IMR-90 (cell line): ENCODE measurements around the gene ERBB4. TPM values are rescaled to one million over a fixed set of nuclear protein-coding genes. Genes with fewer than 3 reads are reported as not detected.

ENCODE experiments used
- ATAC-seq: fragments of 200-7000 bp; cut with Tn5 transposase; 2 replicates; pipeline ENCODE4 v1.9.1; 2020; ENCODE audit warnings: low read depth, mild to moderate bottlenecking, moderate library complexity
- BruUV-seq: library from RNA; stranded (reverse); fragments of 400-500 nt; replicated peaks from 2 replicates; lab custom pipeline; 2021; lab: Mats Ljungman, UMichigan
- CTCF ChIA-PET: fragments of 300-600 bp; formaldehyde crosslinking; extraction: SDS; loops from one replicate; lab custom pipeline; 2021; ENCODE audit warnings: antibody characterized with exemption; lab: Yijun Ruan, JAX
- POLR2A ChIA-PET: fragments of 300-600 bp; sonication (Branson Sonifier 250); formaldehyde crosslinking; loops from one replicate; lab custom pipeline; 2022; ENCODE audit warnings: antibody characterized with exemption; ENCODE audit not compliant: unreplicated experiment; lab: Charles Lee
- DNase-seq: peaks from one replicate; pipeline ENCODE4 v3.0.0; 2013
- H2AFZ ChIP-seq: replicated peaks from 2 replicates; pipeline ENCODE3; 2013; ENCODE audit warnings: low read length, mild to moderate bottlenecking; ENCODE audit not compliant: poor library complexity
- H2AK5ac ChIP-seq: 2 replicates; pipeline ENCODE4 v1.6.1; 2013; ENCODE audit warnings: low read depth, low read length, inconsistent platforms
- H2AK9ac ChIP-seq: replicated peaks from 2 replicates; pipeline ENCODE3; 2013; ENCODE audit warnings: mild to moderate bottlenecking, low read depth, low read length, moderate library complexity; ENCODE audit not compliant: poor library complexity
- H2BK120ac ChIP-seq: 2 replicates; pipeline ENCODE4 v1.6.1; 2013; ENCODE audit warnings: low read depth, low read length, inconsistent platforms
- H2BK15ac ChIP-seq: 3 replicates; pipeline ENCODE4 v1.6.1; 2013; ENCODE audit warnings: low read depth, low read length, inconsistent platforms
- H2BK20ac ChIP-seq: 2 replicates; pipeline ENCODE4 v1.6.1; 2013; ENCODE audit warnings: low read depth, mild to moderate bottlenecking, inconsistent platforms, low read length, moderate library complexity
- H2BK5ac ChIP-seq: 2 replicates; pipeline ENCODE4 v1.6.1; 2013; ENCODE audit warnings: mild to moderate bottlenecking, low read depth, low read length, inconsistent platforms; ENCODE audit not compliant: poor library complexity, severe bottlenecking
- H3K14ac ChIP-seq: replicated peaks from 2 replicates; pipeline ENCODE4 v1.6.1; 2013; ENCODE audit warnings: low read depth, low read length, inconsistent platforms
- H3K18ac ChIP-seq: 2 replicates; pipeline ENCODE4 v1.6.1; 2013; ENCODE audit warnings: low read depth, low read length, control low read depth
- H3K23ac ChIP-seq: 2 replicates; pipeline ENCODE4 v1.6.1; 2013; ENCODE audit warnings: low read depth, low read length, inconsistent platforms
- H3K27ac ChIP-seq: 2 replicates; pipeline ENCODE4 v1.5.1; 2013; ENCODE audit warnings: mild to moderate bottlenecking, control low read depth, low read length; ENCODE audit not compliant: insufficient read depth
- H3K27me3 ChIP-seq: 2 replicates; pipeline ENCODE4 v1.6.1; 2013; ENCODE audit warnings: low read length; ENCODE audit not compliant: control insufficient read depth, insufficient read depth
- H3K36me3 ChIP-seq: 2 replicates; pipeline ENCODE4 v1.6.1; 2013; ENCODE audit warnings: low read length, mixed read lengths; ENCODE audit not compliant: control insufficient read depth, insufficient read depth
- H3K4ac ChIP-seq: 2 replicates; pipeline ENCODE4 v1.6.1; 2013; ENCODE audit warnings: low read depth, low read length, inconsistent platforms
- H3K4me1 ChIP-seq: 2 replicates; pipeline ENCODE4 v1.6.1; 2013; ENCODE audit warnings: low read length, mixed read lengths; ENCODE audit not compliant: control insufficient read depth, insufficient read depth
- H3K4me2 ChIP-seq: 2 replicates; pipeline ENCODE4 v1.6.1; 2013; ENCODE audit warnings: low read depth, mild to moderate bottlenecking, control low read depth, low read length, moderate library complexity
- H3K4me3 ChIP-seq: 2 replicates; pipeline ENCODE4 v1.5.1; 2013; ENCODE audit warnings: low read depth, mild to moderate bottlenecking, control low read depth, low read length, moderate library complexity; ENCODE audit not compliant: insufficient read depth
- H3K56ac ChIP-seq: 2 replicates; pipeline ENCODE4 v1.6.1; 2013; ENCODE audit warnings: low read length, inconsistent platforms; ENCODE audit not compliant: insufficient read depth; ENCODE audit errors: extremely low read depth
- H3K79me1 ChIP-seq, 2 experiments: 2 replicates each; pipeline ENCODE4 v1.6.1; 2013; ENCODE audit warnings: low read length in 2 of 2, inconsistent platforms in 1 of 2, low read depth in 1 of 2
- H3K9ac ChIP-seq: 2 replicates; pipeline ENCODE4 v1.6.1; 2013; ENCODE audit warnings: low read depth, low read length, control low read depth
- H3K9me1 ChIP-seq: 2 replicates; pipeline ENCODE4 v1.6.1; 2013; ENCODE audit warnings: low read length, inconsistent platforms; ENCODE audit not compliant: insufficient read depth
- H3K9me3 ChIP-seq: 2 replicates; pipeline ENCODE4 v1.6.1; 2013; ENCODE audit warnings: low read length; ENCODE audit not compliant: control insufficient read depth, insufficient read depth
- H4K20me1 ChIP-seq: 2 replicates; pipeline ENCODE4 v1.6.1; 2013; ENCODE audit warnings: low read length, inconsistent platforms; ENCODE audit not compliant: insufficient read depth
- H4K5ac ChIP-seq: 2 replicates; pipeline ENCODE4 v1.6.1; 2013; ENCODE audit warnings: mild to moderate bottlenecking, low read depth, low read length, control low read depth
- H4K8ac ChIP-seq, 2 experiments: 2 replicates each; pipeline ENCODE4 v1.6.1; 2013; ENCODE audit warnings: low read depth in 2 of 2, low read length in 2 of 2, control low read depth in 1 of 2, inconsistent platforms in 1 of 2
- H4K91ac ChIP-seq: 2 replicates; pipeline ENCODE4 v1.6.1; 2013; ENCODE audit warnings: low read depth, low read length, inconsistent platforms; ENCODE audit not compliant: insufficient read depth
- BHLHE40 ChIP-seq: fragments of 150-350 bp; IDR thresholded peaks from 2 replicates; pipeline ENCODE4 v1.6.1; 2016; ENCODE audit warnings: mild to moderate bottlenecking, low read depth, low read length
- CEBPB ChIP-seq: IDR thresholded peaks from 2 replicates; pipeline ENCODE4 v1.6.1; 2012; ENCODE audit warnings: low read depth, low read length, improper control_type of control experiment
- CHD1 ChIP-seq: IDR thresholded peaks from 2 replicates; pipeline ENCODE4 v1.6.1; 2012; ENCODE audit warnings: low read depth, low read length, improper control_type of control experiment
- CTCF ChIP-seq: conservative IDR thresholded peaks from 2 replicates; pipeline ENCODE4 v1.5.1; 2012; ENCODE audit warnings: mild to moderate bottlenecking, low read depth, low read length, improper control_type of control experiment
- ELK1 ChIP-seq: fragments of 150-350 bp; IDR thresholded peaks from 2 replicates; pipeline ENCODE4 v1.6.1; 2016; ENCODE audit warnings: low read depth, mild to moderate bottlenecking, low read length, moderate library complexity, borderline replicate concordance
- MAFK ChIP-seq: IDR thresholded peaks from 2 replicates; pipeline ENCODE4 v1.6.1; 2012; ENCODE audit warnings: low read depth, low read length, improper control_type of control experiment
- MAZ ChIP-seq: IDR thresholded peaks from 2 replicates; pipeline ENCODE4 v1.6.1; 2012; ENCODE audit warnings: low read depth, mild to moderate bottlenecking, low read length, improper control_type of control experiment, moderate library complexity, borderline replicate concordance
- MXI1 ChIP-seq: IDR thresholded peaks from 2 replicates; pipeline ENCODE4 v1.6.1; 2012; ENCODE audit warnings: low read depth, mild to moderate bottlenecking, low read length, moderate library complexity, borderline replicate concordance
- NFE2L2 ChIP-seq: fragments of 150-350 bp; IDR thresholded peaks from 2 replicates; pipeline ENCODE4 v1.6.1; 2016; ENCODE audit warnings: low read depth, mild to moderate bottlenecking, low read length
- POLR2A ChIP-seq: IDR thresholded peaks from 2 replicates; pipeline ENCODE4 v1.6.1; 2012; ENCODE audit warnings: mild to moderate bottlenecking, low read depth, low read length
- RAD21 ChIP-seq: IDR thresholded peaks from 2 replicates; pipeline ENCODE4 v1.6.1; 2012; ENCODE audit warnings: low read length, improper control_type of control experiment
- RCOR1 ChIP-seq: IDR thresholded peaks from 2 replicates; pipeline ENCODE4 v1.6.1; 2012; ENCODE audit warnings: mild to moderate bottlenecking, low read length, improper control_type of control experiment; ENCODE audit not compliant: insufficient replicate concordance
- RFX5 ChIP-seq: IDR thresholded peaks from 2 replicates; pipeline ENCODE4 v1.8.0; 2012; ENCODE audit warnings: low read depth, mild to moderate bottlenecking, low read length, moderate library complexity
- SMC3 ChIP-seq: fragments of 150-350 bp; IDR thresholded peaks from 2 replicates; pipeline ENCODE4 v1.6.1; 2016; ENCODE audit warnings: low read depth, mild to moderate bottlenecking, antibody characterized with exemption, low read length, moderate library complexity
- USF2 ChIP-seq: fragments of 150-350 bp; IDR thresholded peaks from 2 replicates; pipeline ENCODE4 v1.6.1; 2017; ENCODE audit warnings: mild to moderate bottlenecking, antibody characterized with exemption, low read length, low read depth
- WGBS, 2 experiments: methylation state at CpG; one replicate each; pipeline versions ENCODE4 v1.1.5 to v1.1.7; 2013; ENCODE audit warnings: missing lambda C conversion rate in 2 of 2; ENCODE audit not compliant: insufficient read length in 1 of 2; ENCODE audit errors: extremely low coverage in 2 of 2; 5-methylcytosine and 5-hydroxymethylcytosine counted together
- dilution Hi-C: fragments of 300-500 bp; cut with HindIII; formaldehyde crosslinking; loops from one replicate; pipeline ENCODE4 v1.14.3; 2018; ENCODE audit warnings: low sequenced_read_pairs; ENCODE audit not compliant: unreplicated experiment
- in situ Hi-C: fragments of 300-500 bp; cut with MboI; formaldehyde crosslinking; loops from 3 replicates; pipeline ENCODE4 v1.14.3; 2019; ENCODE audit warnings: low sequenced_read_pairs, inconsistent platforms, mixed read lengths
- intact Hi-C: fragments of 100-400 bp; cut with micrococcal nuclease; formaldehyde crosslinking; loops from 2 replicates; pipeline ENCODE4 v1.10.0; 2022
- polyA plus RNA-seq, 3 experiments: library from polyadenylated mRNA; depleted of rRNA; stranded (reverse); fragments of >200 nt; gene quantifications; 2 replicates each; pipeline ENCODE4 v1.2.3, GENCODE V29; 2012; ENCODE audit warnings: low replicate concordance in 1 of 3
- total RNA-seq: library from RNA; depleted of rRNA; stranded (reverse); fragments of >200 nt; gene quantifications from 2 replicates; pipeline ENCODE4 v1.2.3, GENCODE V29; 2012

Gene ERBB4
- total and polyA plus RNA-seq, 2 of the 4 experiments (the other 2 are of a cell fraction), result not detected

- H3K27me3 ChIP-seq, result no peaks in the 10 kb centered on the region
- H3K4me2 ChIP-seq, result no peak overlapping the region
- H2AK5ac ChIP-seq, result no peak overlapping the region
- H3K79me1 ChIP-seq, result no peaks in the 10 kb centered on the region
- H3K9me1 ChIP-seq, result no peaks in the 10 kb centered on the region
- H4K91ac ChIP-seq, result no peak overlapping the region
- intact Hi-C loops (no loop called here), in situ Hi-C loops (no loop called here), dilution Hi-C loops (no loop called here)
- H3K18ac ChIP-seq, result no peak overlapping the region
- no peak overlapping the region for H3K27ac ChIP-seq
- no peaks in the 10 kb centered on the region for H3K36me3 ChIP-seq
- ATAC-seq, result no peak
- no peak overlapping the region for H3K14ac ChIP-seq
- no peak overlapping the region for H3K56ac ChIP-seq
- no CpG with 5 or more reads among the region's 3 CpGs for WGBS, 2 experiments
- H3K9me3 ChIP-seq, result no peaks in the 10 kb centered on the region
- no peak overlapping the region for H2BK15ac ChIP-seq
- no peak overlapping the region for H2BK20ac ChIP-seq
- H4K5ac ChIP-seq, result no peak overlapping the region
- H3K23ac ChIP-seq, result no peak overlapping the region
- ChIA-PET CTCF (no interaction called here), POLR2A (no interaction called here)
- H3K4ac ChIP-seq, result no peak overlapping the region
- H2AK9ac ChIP-seq, result no peak overlapping the region
- H3K9ac ChIP-seq, result no peak overlapping the region
- no peak overlapping the region for H3K4me3 ChIP-seq
- no peak for DNase-seq
- no peak overlapping the region for H2AFZ ChIP-seq
- no peak overlapping the region for H2BK5ac ChIP-seq
- BruUV-seq, result no TSS peak
- H2BK120ac ChIP-seq, result no peak overlapping the region
- TF ChIP-seq CEBPB (no peak), MAZ (no peak), RCOR1 (no peak), RAD21 (no peak), RFX5 (no peak), SMC3 (no peak), POLR2A (no peak), CTCF (no peak), BHLHE40 (no peak), MXI1 (no peak), CHD1 (no peak), USF2 (no peak), MAFK (no peak), NFE2L2 (no peak), ELK1 (no peak)
- no peaks in the 10 kb centered on the region for H4K20me1 ChIP-seq
- no peaks in the 10 kb centered on the region for H3K4me1 ChIP-seq
- H4K8ac ChIP-seq, result no peak overlapping the region
These were observed 122.5 kb downstream of the ERBB4 start for GRCh38 chr2:212416086-212416485.
